ENCODE data around the gene ANKMY1.

ANKMY1 gene

GRCh38 chr2:240448387-240449274 is 109.2 kb downstream of the ANKMY1 start:
- no peak for DNase-seq (ENCODE audit: low read depth in 2 of 2)

GRCh38 chr2:240447934-240448333 is 109.9 kb downstream of the ANKMY1 start:
- DNase-seq (ENCODE audit: low read depth in 2 of 2): no peak

- no peak for DNase-seq (ENCODE audit: low read depth in 2 of 2)
Observed at GRCh38 chr2:240447331-240447730, 110.5 kb downstream of the ANKMY1 start.

GRCh38 chr2:240446664-240447175 is 111.1 kb downstream of the ANKMY1 start:
- DNase-seq (ENCODE audit: low read depth in 2 of 2): no peak

GRCh38 chr2:240445961-240446663 is 111.7 kb downstream of the ANKMY1 start:
- DNase-seq (ENCODE audit: low read depth in 2 of 2): no peak

- no peak for DNase-seq (ENCODE audit: low read depth in 2 of 2)
Observed at GRCh38 chr2:240444464-240444863, 113.3 kb downstream of the ANKMY1 start.

- DNase-seq (ENCODE audit: low read depth in 2 of 2): no peak
Observed at GRCh38 chr2:240443891-240444301, 113.9 kb downstream of the ANKMY1 start.

GRCh38 chr2:240442891-240443715 is 114.7 kb downstream of the ANKMY1 start:
- DNase-seq (ENCODE audit: low read depth in 2 of 2): no peak

- no peak for DNase-seq (ENCODE audit: low read depth in 2 of 2)
Observed at GRCh38 chr2:240441993-240442411, 115.8 kb downstream of the ANKMY1 start.

GRCh38 chr2:240441326-240441992 is 116.3 kb downstream of the ANKMY1 start:
- DNase-seq (ENCODE audit: low read depth in 2 of 2): no peak

GRCh38 chr2:240440704-240441320 is 117.0 kb downstream of the ANKMY1 start:
- no peak for DNase-seq (ENCODE audit: low read depth in 2 of 2)

- no peak for DNase-seq (ENCODE audit: low read depth in 2 of 2)
Observed at GRCh38 chr2:240440251-240440650, 117.5 kb downstream of the ANKMY1 start.

- no peak for DNase-seq (ENCODE audit: low read depth in 2 of 2)
Observed at GRCh38 chr2:240439698-240440151, 118.1 kb downstream of the ANKMY1 start.

- DNase-seq (ENCODE audit: low read depth in 2 of 2): no peak
Observed at GRCh38 chr2:240438810-240439697, 118.7 kb downstream of the ANKMY1 start.

GRCh38 chr2:240437861-240438809 is 119.7 kb downstream of the ANKMY1 start:
- peak; percentile 44 to 53 for DNase-seq (ENCODE audit: low read depth in 2 of 2)

GRCh38 chr2:240437551-240437860 is 120.3 kb downstream of the ANKMY1 start:
- DNase-seq (ENCODE audit: low read depth in 2 of 2): no peak

GRCh38 chr2:240436683-240437550 is 120.9 kb downstream of the ANKMY1 start:
- DNase-seq (ENCODE audit: low read depth in 2 of 2): no peak

Data from stimulated activated CD4-positive, alpha-beta T cell treated with anti-CD3 and anti-CD28 coated beads, Interleukin-1b, Interleukin-23, amount 100 ng/mL, for 1 hour (primary cell).